ENCODE results near the gene CACNB4. TPM values are rescaled to one million over a fixed set of nuclear protein-coding genes. Genes with fewer than 3 reads are reported as not detected.

Gene CACNB4
- total RNA-seq, 1 experiment from 2014 or later: not detected

DNA sequence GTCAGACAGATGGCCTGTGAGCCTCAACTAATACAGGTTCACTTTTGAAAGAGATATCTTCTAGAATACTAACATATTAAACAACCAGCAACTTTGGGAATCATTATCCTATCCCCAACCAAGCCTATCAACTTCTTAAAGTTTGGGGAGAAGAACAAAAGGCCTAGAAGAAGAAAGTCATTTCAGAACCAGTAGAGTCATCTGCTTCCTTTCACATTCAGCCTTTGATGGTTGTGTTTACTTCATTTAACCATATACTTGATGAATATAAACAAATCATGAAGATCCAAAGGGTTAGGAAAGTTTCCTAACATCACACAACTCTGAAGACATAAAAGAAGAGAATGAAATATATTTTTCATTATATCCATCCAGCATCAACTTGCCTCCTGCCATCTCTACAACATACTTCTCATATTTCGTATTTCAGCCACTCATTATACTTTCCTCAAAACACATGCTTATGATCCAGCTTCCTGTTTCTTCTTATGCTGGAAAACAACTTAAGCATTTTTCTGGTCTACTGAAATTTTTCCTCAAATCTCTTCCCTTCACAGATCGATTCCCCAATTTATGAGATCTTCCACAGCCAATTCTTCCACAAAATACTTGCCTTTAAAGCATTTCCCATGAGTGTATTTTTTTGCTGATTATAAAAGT lies 114.3 kb downstream of the CACNB4 start:
- no peak overlapping the region for H3K27ac ChIP-seq (ENCODE audit: low read length)
- no peak overlapping the region for H3K4me3 ChIP-seq (ENCODE audit: low read length)
- intact Hi-C loops (cut with micrococcal nuclease): no loop called here
- H3K79me2 ChIP-seq (ENCODE audit: low read length): no peaks in the 10 kb centered on the region
- H3K4me1 ChIP-seq (ENCODE audit: insufficient read depth, low read length): no peaks in the 10 kb centered on the region
- H3K27me3 ChIP-seq (ENCODE audit: low read length): peaks cover 88% of the 10 kb centered on the region
- no peak overlapping the region for H3K4me2 ChIP-seq (ENCODE audit: low read length)
- H2AFZ ChIP-seq (ENCODE audit: low read length): no peak overlapping the region
- POLR2A ChIA-PET (ENCODE audit: unreplicated experiment): interaction anchor here (0.7 kb wide), 1 partner anchor 13 kb away, joined by 12 read pairs; no protein-coding TSS in a partner anchor
- TF ChIP-seq EZH2 (IDR thresholded peaks at IDR 0.05; ENCODE audit: low read length, unreplicated experiment) (no peak), CTCF (conservative IDR thresholded peaks at IDR 0.05; ENCODE audit: low read depth, low read length) (no peak), EZH2phosphoT487 (IDR thresholded peaks at IDR 0.05; ENCODE audit: borderline replicate concordance, low read length) (no peak)
- no peak for DNase-seq
- no peaks in the 10 kb centered on the region for H4K20me1 ChIP-seq (ENCODE audit: low read length)
- H3K9ac ChIP-seq (ENCODE audit: low read length): no peak overlapping the region
- H3F3A ChIP-seq (ENCODE audit: low read length, unreplicated experiment): no peaks in the 10 kb centered on the region
- no TSS peak for BruUV-seq (replicated peaks)
- H3K9me2 ChIP-seq (replicated peaks; ENCODE audit: low read length): no peaks in the 10 kb centered on the region
- no peak for ATAC-seq
- no peaks in the 10 kb centered on the region for H3K36me3 ChIP-seq (ENCODE audit: low read depth, low read length)
- no peaks in the 10 kb centered on the region for H3K9me3 ChIP-seq (ENCODE audit: low read length)
- CTCF ChIA-PET: no interaction called here

- no peak overlapping the region for H2AFZ ChIP-seq (ENCODE audit: low read length)
- ATAC-seq: no peak
- H3K9me3 ChIP-seq (ENCODE audit: low read length): no peaks in the 10 kb centered on the region
- no TSS peak for BruUV-seq (replicated peaks)
- H3K4me2 ChIP-seq (ENCODE audit: low read length): no peak overlapping the region
- ChIA-PET CTCF (no interaction called here), POLR2A (ENCODE audit: unreplicated experiment) (no interaction called here)
- H3K27me3 ChIP-seq (ENCODE audit: low read length): peaks cover 95% of the 10 kb centered on the region
- no peaks in the 10 kb centered on the region for H3K79me2 ChIP-seq (ENCODE audit: low read length)
- no peaks in the 10 kb centered on the region for H3K9me2 ChIP-seq (replicated peaks; ENCODE audit: low read length)
- H3K4me1 ChIP-seq (ENCODE audit: insufficient read depth, low read length): no peaks in the 10 kb centered on the region
- no peak for DNase-seq
- H3K9ac ChIP-seq (ENCODE audit: low read length): no peak overlapping the region
- H3K4me3 ChIP-seq (ENCODE audit: low read length): no peak overlapping the region
- H4K20me1 ChIP-seq (ENCODE audit: low read length): no peaks in the 10 kb centered on the region
- no peak overlapping the region for H3K27ac ChIP-seq (ENCODE audit: low read length)
- TF ChIP-seq EZH2phosphoT487 (IDR thresholded peaks at IDR 0.05; ENCODE audit: borderline replicate concordance, low read length): no peak
- no peak for TF ChIP-seq EZH2 (IDR thresholded peaks at IDR 0.05; ENCODE audit: low read length, unreplicated experiment)
- TF ChIP-seq CTCF (conservative IDR thresholded peaks at IDR 0.05; ENCODE audit: low read depth, low read length): no peak
- H3K36me3 ChIP-seq (ENCODE audit: low read depth, low read length): no peaks in the 10 kb centered on the region
- H3F3A ChIP-seq (ENCODE audit: low read length, unreplicated experiment): no peaks in the 10 kb centered on the region
- intact Hi-C loops (cut with micrococcal nuclease): no loop called here
Observed at GRCh38 chr2:151983221-151983620, 115.6 kb downstream of the CACNB4 start.

DNA sequence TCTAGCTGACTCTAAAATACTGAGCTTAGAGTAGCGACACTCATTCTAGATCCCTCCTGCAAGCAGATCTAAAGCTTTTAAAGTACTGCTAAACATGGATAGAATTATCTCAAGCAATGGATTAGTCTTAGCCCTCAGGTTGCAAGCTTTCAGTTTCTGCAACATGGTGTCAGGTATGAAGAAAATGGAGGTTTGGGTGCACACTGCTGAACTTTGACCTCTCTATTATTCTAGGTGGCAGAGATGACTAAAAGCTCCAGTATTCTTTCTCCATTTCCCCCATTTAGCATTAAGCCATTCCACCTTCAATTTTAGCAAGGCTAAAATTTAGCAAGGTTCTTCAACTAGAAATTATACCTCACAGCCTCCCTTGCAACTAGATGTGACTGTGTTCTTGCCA lies 117.0 kb downstream of the CACNB4 start:
- H3K4me3 ChIP-seq (ENCODE audit: low read length): no peak overlapping the region
- CTCF ChIA-PET: no interaction called here
- H3K4me2 ChIP-seq (ENCODE audit: low read length): no peak overlapping the region
- no peak for ATAC-seq
- BruUV-seq (replicated peaks): no TSS peak
- H3K36me3 ChIP-seq (ENCODE audit: low read depth, low read length): no peaks in the 10 kb centered on the region
- intact Hi-C loops (cut with micrococcal nuclease): no loop called here
- H3K27ac ChIP-seq (ENCODE audit: low read length): no peak overlapping the region
- DNase-seq: no peak
- no peaks in the 10 kb centered on the region for H3K9me2 ChIP-seq (replicated peaks; ENCODE audit: low read length)
- H3K79me2 ChIP-seq (ENCODE audit: low read length): no peaks in the 10 kb centered on the region
- H3F3A ChIP-seq (ENCODE audit: low read length, unreplicated experiment): no peaks in the 10 kb centered on the region
- H3K4me1 ChIP-seq (ENCODE audit: insufficient read depth, low read length): no peaks in the 10 kb centered on the region
- no peaks in the 10 kb centered on the region for H3K9me3 ChIP-seq (ENCODE audit: low read length)
- no peaks in the 10 kb centered on the region for H4K20me1 ChIP-seq (ENCODE audit: low read length)
- H3K9ac ChIP-seq (ENCODE audit: low read length): no peak overlapping the region
- H3K27me3 ChIP-seq (ENCODE audit: low read length): peaks cover 97% of the 10 kb centered on the region
- TF ChIP-seq EZH2 (IDR thresholded peaks at IDR 0.05; ENCODE audit: low read length, unreplicated experiment): no peak
- no peak for TF ChIP-seq CTCF (conservative IDR thresholded peaks at IDR 0.05; ENCODE audit: low read depth, low read length)
- TF ChIP-seq EZH2phosphoT487 (IDR thresholded peaks at IDR 0.05; ENCODE audit: borderline replicate concordance, low read length): no peak
- POLR2A ChIA-PET (ENCODE audit: unreplicated experiment): no interaction called here
- no peak overlapping the region for H2AFZ ChIP-seq (ENCODE audit: low read length)

Data from PC-3 (cell line).